ENCODE data around the gene MAD1L1.
"Not testable (repeated sequence)": the region's sequence is repeated elsewhere in the genome, so short reads cannot be mapped to it uniquely, and the experiment has no call there.

The MAD1L1 gene

GRCh38 chr7:2066251-2066919 lies 166.4 kb downstream of the MAD1L1 start:
- DNase-seq (ENCODE audit: low read depth in 3 of 3): no peak

- no peak for DNase-seq (ENCODE audit: low read depth in 3 of 3)
Observed at GRCh38 chr7:2065528-2065927, 167.2 kb downstream of the MAD1L1 start.

GRCh38 chr7:2063563-2064260 lies 169.0 kb downstream of the MAD1L1 start:
- DNase-seq (ENCODE audit: low read depth in 3 of 3): no peak

GRCh38 chr7:2062648-2063047 lies 170.1 kb downstream of the MAD1L1 start:
- no peak for DNase-seq (ENCODE audit: low read depth in 3 of 3)

GRCh38 chr7:2060701-2061100 lies 172.0 kb downstream of the MAD1L1 start:
- DNase-seq (ENCODE audit: low read depth in 3 of 3): no peak

GRCh38 chr7:2059964-2060700 lies 172.6 kb downstream of the MAD1L1 start:
- no peak for DNase-seq (ENCODE audit: low read depth in 3 of 3)

- not testable (repeated sequence) for DNase-seq (ENCODE audit: low read depth in 3 of 3)
Observed at GRCh38 chr7:2058246-2058645, 174.5 kb downstream of the MAD1L1 start.

GRCh38 chr7:2055956-2056355 lies 176.8 kb downstream of the MAD1L1 start:
- no peak for DNase-seq (ENCODE audit: low read depth in 3 of 3)

GRCh38 chr7:2054927-2055326 lies 177.8 kb downstream of the MAD1L1 start:
- DNase-seq (ENCODE audit: low read depth in 3 of 3): no peak

- no peak for DNase-seq (ENCODE audit: low read depth in 3 of 3)
Observed at GRCh38 chr7:2053395-2053794, 179.3 kb downstream of the MAD1L1 start.

- no peak for DNase-seq (ENCODE audit: low read depth in 3 of 3)
Observed at GRCh38 chr7:2052657-2053048, 180.1 kb downstream of the MAD1L1 start.

- DNase-seq (ENCODE audit: low read depth in 3 of 3): no peak
Observed at GRCh38 chr7:2051707-2052656, 180.8 kb downstream of the MAD1L1 start.

- no peak for DNase-seq (ENCODE audit: low read depth in 3 of 3)
Observed at GRCh38 chr7:2050511-2050866, 182.3 kb downstream of the MAD1L1 start.

GRCh38 chr7:2049782-2050510 lies 182.8 kb downstream of the MAD1L1 start:
- DNase-seq (ENCODE audit: low read depth in 3 of 3): no peak

GRCh38 chr7:2049111-2049781 lies 183.5 kb downstream of the MAD1L1 start:
- no peak for DNase-seq (ENCODE audit: low read depth in 3 of 3)

- no peak for DNase-seq (ENCODE audit: low read depth in 3 of 3)
Observed at GRCh38 chr7:2048531-2048930, 184.2 kb downstream of the MAD1L1 start.

GRCh38 chr7:2048006-2048405 lies 184.7 kb downstream of the MAD1L1 start:
- DNase-seq (ENCODE audit: low read depth in 3 of 3): no peak

GRCh38 chr7:2046581-2047565 lies 185.9 kb downstream of the MAD1L1 start:
- no peak for DNase-seq (ENCODE audit: low read depth in 3 of 3)

All from stimulated activated CD4-positive, alpha-beta T cell treated with anti-CD3 and anti-CD28 coated beads, TNF-alpha, amount 100 ng/mL, for 48 hours (primary cell).